ENCODE measurements around the gene MTPN.

GRCh38 chr7:135965602-135966001 lies 11.6 kb downstream of the MTPN start:
- no peak for TF ChIP-seq CTCF (IDR thresholded peaks at IDR 0.05 in 4 of 5, conservative IDR thresholded peaks at IDR 0.05 in 1 of 5)
- TF ChIP-seq POLR2A (IDR thresholded peaks at IDR 0.05): no peak

All from gastrocnemius medialis (tissue), 4 donors.